CD4-positive, alpha-beta T cell treated with Interleukin-15 for 4 hours (primary cell): Measurements from ENCODE around the gene INPP5A.

ENCODE experiments used
- DNase-seq: peaks from one replicate; pipeline ENCODE4 v3.0.0-alpha.2; 2020; ENCODE audit warnings: low spot score

INPP5A gene

GRCh38 chr10:132630666-132631337 lies 93.2 kb downstream of the INPP5A start:
- no peak for DNase-seq

GRCh38 chr10:132631338-132631735 lies 93.8 kb downstream of the INPP5A start:
- no peak for DNase-seq

GRCh38 chr10:132632091-132632561 lies 94.5 kb downstream of the INPP5A start:
- DNase-seq, result no peak

GRCh38 chr10:132632851-132633684 lies 95.5 kb downstream of the INPP5A start:
- DNase-seq, result no peak

GRCh38 chr10:132634241-132634946 lies 96.8 kb downstream of the INPP5A start:
- DNase-seq, result no peak

- DNase-seq, result no peak
Observed at GRCh38 chr10:132634947-132635271, 97.3 kb downstream of the INPP5A start.

- DNase-seq, result no peak
Observed at GRCh38 chr10:132636358-132636757, 98.8 kb downstream of the INPP5A start.

GRCh38 chr10:132637477-132638129 lies 100.0 kb downstream of the INPP5A start:
- DNase-seq, result peak; percentile 49

GRCh38 chr10:132638130-132638515 lies 100.5 kb downstream of the INPP5A start:
- no peak for DNase-seq

GRCh38 chr10:132639470-132639869 lies 101.9 kb downstream of the INPP5A start:
- no peak for DNase-seq

- no peak for DNase-seq
Observed at GRCh38 chr10:132640326-132641125, 102.9 kb downstream of the INPP5A start.

GRCh38 chr10:132641401-132641800 lies 103.8 kb downstream of the INPP5A start:
- no peak for DNase-seq

- DNase-seq, result no peak
Observed at GRCh38 chr10:132641966-132642731, 104.6 kb downstream of the INPP5A start.

- DNase-seq, result no peak
Observed at GRCh38 chr10:132642732-132643008, 105.1 kb downstream of the INPP5A start.

- DNase-seq, result no peak
Observed at GRCh38 chr10:132643709-132644526, 106.3 kb downstream of the INPP5A start.

GRCh38 chr10:132644527-132645246 lies 107.1 kb downstream of the INPP5A start:
- no peak for DNase-seq

- no peak for DNase-seq
Observed at GRCh38 chr10:132645247-132645530, 107.6 kb downstream of the INPP5A start.

GRCh38 chr10:132645630-132646442 lies 108.2 kb downstream of the INPP5A start:
- DNase-seq, result no peak
